HG02642 (cell line): ENCODE measurements around the gene NCKAP5.

Experiments
- ATAC-seq: cut with Tn5 transposase; IDR thresholded peaks from one replicate; pipeline ENCODE4 v1.9.1; 2021; ENCODE audit warnings: mild to moderate bottlenecking; ENCODE audit not compliant: unreplicated experiment, poor library complexity

NCKAP5 gene

DNA sequence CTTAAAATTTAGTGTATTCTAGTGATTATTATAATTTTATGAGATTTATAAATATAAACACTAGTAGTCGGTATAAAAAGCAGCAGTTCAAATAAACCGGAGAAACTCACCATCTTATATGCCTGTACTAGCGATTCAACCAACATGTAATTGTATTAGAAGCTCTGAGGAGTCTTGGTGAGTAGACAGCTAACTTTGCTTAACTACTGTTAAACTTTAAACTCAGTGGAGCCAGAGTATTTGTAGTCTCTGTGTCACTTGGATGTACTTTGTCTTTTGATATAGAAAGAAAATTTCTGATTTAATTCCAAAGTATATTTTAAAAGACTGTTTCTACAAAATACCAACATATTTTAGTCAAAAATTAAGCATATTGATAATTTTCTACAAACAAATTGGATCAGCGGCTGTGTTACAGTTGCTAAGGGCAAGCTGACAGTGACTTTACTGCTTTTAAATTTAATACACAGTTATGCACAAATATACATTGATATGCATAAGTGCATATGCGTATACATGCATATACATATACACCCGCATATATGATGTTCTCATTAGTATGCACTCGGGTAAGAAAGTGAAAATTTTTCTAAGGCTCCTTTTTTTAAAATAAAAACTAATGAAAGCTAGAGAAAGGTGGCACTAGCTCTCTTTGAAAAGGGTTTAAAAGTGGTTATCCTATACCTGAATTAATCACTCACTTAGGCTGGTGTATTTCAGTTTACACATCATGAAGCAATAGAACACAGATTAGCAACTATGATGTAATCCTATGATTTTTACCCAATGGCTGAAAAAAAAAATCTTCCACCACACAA, 374.5 kb downstream of the NCKAP5 start:
- no peak for ATAC-seq

DNA sequence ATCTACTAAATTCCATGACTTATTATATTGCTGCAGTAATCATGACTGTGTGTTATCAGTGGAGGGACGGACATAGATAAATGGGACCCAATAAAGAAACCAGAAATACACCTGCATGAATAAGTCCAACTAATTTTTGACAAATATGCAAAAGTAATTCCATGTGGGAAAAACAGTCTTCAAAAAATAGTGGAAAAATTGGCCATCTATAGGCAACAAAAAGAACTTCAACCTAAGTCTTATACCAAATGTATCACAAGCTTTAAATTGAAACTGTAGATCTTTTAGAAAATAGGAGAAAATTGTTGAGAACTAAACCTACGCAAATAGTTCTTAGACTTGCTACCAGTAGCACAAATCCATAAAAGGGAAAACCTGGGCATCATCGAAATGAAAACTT, 376.2 kb downstream of the NCKAP5 start:
- ATAC-seq, result no peak

DNA sequence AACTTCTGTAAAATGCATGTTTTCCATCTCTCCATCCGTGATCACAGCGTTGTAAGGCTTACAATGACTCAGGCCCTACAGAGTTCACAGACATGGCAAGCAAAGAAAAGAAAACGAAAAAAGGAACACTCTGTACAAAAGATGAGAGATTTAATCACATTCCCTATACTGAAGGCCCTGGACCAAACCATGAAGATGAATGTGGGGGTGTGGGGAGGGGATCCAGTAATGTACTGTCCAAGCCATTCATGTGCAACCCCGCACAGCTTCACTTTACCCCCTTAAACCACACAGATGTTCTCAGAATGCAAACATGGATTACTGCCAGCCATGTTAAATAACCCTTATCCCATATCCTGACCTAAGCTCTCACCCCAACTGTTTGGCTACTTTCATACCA, 391.1 kb downstream of the NCKAP5 start:
- no peak for ATAC-seq

DNA sequence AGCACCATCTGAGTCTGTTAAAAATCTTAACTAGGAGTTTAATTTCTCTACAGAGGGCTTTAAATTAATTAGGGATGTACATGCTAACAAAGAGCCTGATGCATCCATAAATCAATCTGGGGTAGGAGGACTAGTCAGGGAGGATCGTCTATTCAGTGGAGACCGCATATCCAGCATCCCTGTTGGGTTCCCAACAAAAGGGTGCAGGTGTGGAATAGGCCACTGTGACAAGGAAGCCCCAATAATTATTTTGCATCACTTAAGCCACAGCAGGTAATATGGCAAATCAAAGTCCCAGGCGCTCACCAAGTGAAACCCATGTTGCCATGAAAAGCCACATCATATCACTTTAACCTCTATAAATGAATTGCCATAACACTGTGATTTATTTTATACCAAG, 392.3 kb downstream of the NCKAP5 start:
- no peak for ATAC-seq

DNA sequence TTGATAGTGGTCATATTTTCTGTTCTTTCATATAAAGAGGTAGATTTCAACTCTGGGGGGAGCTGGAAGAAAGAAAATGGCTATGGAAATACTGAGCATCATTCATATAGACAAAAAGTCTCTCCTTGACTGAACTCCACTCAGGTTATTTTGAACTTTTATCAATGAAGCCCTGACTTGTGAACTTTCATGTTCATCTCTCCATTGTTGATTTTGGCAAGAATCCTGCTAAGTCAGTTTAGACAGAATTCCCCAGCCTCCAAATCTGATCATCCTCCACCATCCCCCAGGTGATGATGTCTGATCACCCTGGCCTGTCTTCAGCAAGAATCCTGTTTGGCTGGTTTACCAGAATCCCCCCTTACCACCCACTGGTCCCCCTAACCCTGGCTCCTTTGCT, 395.0 kb downstream of the NCKAP5 start:
- ATAC-seq, result no peak

DNA sequence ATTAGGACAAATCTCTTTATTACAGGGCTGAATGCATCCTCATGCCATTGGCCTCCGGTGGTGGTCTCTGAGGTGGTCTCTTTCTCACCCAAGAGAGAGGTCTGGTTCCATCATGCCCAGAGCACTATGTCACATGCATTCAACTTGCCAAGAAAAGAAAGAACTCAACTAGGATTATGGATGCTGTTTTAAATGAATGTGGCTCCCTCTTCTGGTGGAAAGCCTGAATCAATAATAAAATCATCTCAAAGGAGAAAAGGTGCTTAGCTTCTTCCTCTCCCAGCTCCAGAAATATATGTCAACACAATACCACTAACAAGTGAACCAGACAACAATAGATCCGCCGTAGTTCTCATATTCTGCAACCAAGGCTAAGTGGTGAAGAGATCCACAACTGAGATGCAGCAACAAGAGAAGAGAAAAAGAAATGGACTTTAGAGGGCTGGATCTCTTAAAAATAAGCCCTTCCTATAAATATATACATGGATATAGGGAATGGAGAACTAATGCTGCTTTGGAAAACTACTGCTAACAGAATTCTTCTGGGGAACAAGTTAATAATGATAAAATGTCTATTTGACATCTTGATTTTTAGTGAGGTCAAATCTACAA, 396.8 kb downstream of the NCKAP5 start:
- ATAC-seq, result no peak

DNA sequence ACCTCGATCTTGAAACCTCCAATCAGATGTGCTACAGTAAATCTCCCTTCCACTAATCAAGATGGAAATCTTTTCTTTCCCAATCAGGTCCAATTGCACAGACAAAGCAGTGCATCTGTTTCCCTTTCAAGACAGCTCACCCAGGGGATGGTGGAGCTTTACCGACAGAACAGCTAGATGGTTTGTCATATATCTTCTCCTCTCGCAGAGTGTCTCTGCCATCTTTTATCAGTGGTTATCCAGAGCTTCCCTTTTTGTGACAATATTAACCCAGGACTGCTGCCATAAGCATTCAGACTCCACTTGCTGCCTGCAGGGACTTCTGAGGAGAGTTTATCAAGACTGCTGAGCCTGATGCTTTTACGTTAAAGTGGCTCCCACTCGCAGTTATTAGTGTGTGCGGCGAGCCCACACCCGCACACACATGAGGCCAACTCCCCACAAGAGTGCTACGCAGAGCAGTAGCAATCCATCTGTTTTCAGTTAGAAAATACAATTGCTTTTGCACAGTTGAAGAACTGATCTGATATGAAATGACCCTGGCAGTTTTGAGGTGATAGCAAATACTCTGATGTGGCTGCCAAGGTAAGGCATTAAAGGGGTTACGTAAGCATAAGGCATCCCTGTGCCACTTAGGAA, 398.9 kb downstream of the NCKAP5 start:
- no peak for ATAC-seq

DNA sequence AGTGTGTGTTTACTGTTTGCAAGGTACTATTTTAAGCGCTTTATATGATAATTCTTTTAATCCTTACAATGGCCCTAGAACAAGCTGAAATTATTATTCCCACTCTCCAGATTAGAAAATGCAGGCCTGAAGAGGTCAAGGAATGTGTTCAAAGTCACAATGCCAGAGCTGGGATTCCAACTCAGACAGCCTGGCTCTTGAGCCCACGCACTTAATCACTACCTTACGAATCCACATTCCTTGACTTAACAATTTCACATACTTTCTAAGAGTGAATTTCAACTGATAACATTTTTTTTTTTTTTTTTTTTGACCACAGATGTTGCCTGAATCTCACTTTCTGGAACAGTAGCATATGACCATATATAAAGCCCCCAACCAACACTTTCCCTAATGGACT, 400.3 kb downstream of the NCKAP5 start:
- ATAC-seq, result no peak

DNA sequence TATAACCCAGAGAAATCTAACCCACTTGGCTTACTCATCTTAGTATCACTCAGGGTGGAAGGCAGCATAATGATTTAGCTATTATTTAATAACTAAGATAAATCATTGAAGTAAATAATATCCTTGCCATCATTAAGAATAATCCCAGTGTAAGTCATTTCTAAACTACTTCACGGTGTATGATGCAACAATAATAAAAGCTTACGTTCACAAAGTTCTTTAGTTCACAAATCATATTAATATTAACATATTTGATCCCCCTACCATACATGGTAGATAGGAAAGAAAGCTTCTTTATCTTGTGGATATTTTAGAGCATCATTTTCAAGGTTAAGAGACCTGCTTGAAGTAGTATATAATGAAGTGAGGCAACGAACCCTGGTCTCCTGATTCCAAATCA, 401.0 kb downstream of the NCKAP5 start:
- ATAC-seq, result no peak

DNA sequence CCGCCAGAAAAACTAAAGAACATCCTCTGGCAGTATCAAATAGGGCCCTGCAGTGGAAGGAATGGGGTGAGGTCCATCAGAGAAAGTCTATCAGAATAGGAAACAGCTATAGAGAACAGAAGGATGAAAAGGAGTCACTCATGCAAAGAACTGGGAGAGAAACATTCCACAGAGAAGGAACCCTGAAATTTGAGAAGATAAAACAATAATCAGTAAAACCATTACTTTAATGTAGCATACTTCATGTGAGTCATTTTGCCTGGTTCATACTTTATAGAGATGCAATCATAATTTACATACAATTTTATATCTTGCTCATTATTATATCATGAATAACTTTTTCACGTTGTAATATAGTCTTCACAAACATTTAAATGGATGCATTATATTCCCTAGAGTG, 402.2 kb downstream of the NCKAP5 start:
- no peak for ATAC-seq

DNA sequence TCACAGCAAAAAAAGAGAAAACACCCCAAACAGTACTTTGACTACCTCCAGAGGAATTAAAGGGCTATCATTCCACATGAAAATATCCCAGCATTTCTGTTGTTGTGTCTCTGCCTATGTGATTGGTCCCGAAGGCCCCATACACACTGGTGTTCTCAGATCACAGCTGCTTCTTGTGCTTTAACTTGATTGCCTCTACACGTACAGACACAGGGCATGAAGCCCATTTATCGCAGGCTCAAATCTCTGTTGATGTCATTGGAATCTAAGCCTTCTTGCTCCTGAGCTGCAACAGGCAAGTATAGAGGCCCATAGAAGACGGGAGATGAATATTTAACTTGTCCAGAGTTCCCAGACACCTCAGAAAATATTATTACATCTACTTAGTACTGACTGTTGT, 405.2 kb downstream of the NCKAP5 start:
- ATAC-seq, result no peak

DNA sequence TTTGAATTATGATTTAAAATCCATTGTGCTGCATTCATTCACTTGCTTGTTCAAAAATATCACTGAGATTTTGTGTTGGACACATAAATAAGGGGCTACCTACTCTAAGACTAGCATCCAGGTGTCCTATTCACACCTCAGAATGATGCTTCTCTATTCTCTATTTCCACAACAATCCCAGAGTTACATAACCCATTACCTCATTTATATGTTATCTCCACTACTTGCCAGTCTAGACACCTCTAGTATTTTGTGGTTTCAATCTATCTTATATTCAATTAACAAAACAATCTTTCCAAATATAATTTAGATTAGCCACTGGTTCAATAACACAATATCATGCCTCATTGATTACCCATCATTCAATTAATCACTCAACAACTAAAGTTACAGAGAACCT, 409.8 kb downstream of the NCKAP5 start:
- no peak for ATAC-seq

DNA sequence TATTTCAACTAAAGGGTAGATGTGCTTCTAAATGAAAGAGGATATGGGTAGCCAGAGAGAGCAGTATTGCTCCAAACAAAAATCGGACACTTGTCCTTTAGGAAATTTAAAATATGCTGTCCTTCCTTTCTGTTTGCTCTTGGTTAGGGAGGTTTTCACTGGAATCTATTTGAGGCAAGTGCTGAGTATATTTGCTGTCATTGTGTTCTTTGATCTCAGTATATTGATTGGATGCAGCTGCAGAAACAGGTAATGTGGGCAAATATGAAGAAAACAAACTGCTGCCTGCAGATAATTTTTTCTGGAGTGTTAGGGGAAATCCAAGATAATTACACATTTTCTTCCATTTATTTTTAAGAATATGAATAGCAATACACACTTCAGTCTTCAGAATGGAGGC, 410.2 kb downstream of the NCKAP5 start:
- ATAC-seq, result no peak

DNA sequence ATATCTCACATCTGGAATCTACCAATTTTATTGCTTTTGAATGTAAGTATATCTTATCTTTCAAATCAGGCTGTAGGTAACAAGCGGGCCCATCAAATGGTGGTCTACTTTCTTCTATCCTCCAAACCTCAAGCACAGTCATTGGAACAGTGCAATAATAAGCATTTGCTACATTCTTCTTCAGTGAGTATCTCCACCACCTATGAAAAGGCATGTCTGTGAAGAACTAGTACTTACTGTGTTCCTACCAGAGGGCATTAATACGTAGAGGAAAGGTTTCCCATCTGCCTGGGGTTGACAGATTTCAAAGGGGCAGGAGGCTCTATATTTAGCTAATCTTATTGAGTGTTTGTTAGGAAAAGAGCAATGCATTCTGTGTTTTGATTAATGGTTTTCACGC, 411.1 kb downstream of the NCKAP5 start:
- ATAC-seq, result no peak

DNA sequence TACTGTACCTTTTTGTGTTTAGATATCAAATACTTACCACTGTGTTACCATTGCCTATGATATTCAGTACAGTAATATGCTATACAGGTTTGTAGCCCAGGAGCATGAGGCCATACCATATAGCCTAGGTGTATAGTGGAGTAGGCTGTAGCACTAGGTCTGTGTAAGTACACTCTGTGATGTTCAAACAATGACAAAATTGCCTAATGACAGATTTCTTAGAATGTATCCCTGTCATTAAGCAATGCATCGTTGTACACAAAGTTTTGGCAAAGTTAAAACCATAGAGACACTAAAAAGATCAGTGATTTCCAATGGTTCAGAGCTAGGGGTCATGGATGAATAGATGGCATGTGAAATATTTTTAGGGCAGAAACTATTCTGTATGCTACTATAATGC, 415.5 kb downstream of the NCKAP5 start:
- ATAC-seq, result no peak

DNA sequence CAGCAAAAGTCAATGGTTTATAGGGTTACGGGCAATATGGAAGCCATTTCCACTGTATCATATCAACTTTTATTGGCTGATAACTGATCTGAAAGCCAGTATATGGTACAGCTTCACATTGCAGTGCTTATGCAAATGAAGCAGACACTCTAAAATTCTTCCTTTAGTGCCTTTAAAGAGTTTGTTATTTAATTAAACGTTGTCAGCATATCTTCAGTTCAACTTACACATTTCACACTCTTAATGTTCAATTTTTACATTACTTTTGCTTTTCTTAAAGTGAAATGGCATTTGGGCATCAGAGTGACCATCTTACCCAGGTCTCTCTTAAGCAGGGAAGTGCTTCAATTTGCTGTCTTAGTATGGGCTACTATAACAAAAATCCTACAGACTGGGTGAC, 420.1 kb downstream of the NCKAP5 start:
- no peak for ATAC-seq

DNA sequence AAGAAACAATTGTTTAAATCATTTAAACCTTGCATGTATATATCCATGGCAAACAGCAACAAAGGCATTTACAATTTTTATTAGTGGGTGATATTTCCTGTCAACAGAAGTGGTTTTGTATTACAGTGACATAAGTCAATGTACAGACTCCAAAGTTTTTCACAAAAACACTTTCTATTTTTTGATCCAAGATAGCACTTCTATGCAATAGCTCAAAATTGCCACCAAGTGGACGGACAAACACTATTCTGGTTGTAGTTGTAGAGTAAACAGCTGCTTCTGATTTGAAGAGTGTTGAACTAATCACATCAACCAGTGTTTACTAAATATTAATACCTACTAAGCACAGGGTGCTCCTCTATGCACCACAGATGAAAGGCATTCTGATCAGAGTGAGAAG, 421.4 kb downstream of the NCKAP5 start:
- no peak for ATAC-seq

DNA sequence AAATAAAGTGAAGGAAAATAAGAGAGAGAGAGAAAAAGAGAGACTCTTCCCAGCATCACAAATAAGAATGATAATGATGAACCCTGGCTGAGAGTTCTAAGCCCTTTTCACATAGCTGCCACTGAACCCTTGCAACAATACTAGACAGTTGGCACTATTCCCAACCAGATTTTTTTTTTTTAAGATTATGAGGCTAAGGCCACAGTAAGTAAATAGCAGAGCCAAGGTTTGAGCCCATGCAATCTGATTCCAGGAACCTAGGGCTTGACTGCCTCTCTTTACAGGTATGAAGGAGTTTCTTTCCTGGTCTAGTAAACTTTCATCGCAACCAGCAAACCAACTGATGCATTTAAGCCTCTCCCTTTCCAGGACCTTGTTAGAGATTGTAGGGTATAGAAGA, 424.6 kb downstream of the NCKAP5 start:
- no peak for ATAC-seq

DNA sequence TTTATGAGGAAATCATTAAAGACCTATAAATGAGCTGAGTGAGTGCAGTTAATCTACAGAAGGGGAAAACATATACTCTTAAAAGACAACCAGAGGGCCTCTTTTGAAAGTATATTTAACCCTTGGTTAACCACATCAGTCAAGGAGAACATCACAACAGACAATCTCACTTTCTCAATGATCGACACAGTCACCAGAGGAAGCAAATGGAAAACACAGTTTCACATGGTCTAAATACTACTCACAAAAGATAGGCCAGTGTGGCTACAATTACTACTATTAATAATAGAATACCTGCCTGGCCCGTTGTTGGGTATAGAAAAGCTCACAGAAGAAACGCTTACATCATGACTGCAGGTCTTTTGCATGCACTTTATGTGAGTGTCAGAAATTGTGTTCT, 426.2 kb downstream of the NCKAP5 start:
- ATAC-seq, result no peak

DNA sequence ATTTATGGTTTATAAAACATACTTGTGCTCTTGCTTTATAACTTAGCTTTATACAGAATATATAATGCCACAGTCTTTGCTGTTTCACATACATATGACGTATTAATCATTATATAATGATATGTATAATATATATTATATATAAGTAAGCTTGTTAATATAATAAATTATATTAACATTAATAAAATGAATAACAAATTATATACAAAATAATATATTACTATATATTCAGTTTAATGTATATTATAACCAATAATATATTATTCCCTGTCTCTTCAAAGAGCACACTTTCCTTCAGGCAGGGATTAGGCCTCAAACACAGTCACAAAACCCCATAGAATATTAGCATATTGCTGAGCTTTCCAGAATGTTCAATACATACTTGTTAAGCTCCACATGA, 427.6 kb downstream of the NCKAP5 start:
- ATAC-seq, result no peak

DNA sequence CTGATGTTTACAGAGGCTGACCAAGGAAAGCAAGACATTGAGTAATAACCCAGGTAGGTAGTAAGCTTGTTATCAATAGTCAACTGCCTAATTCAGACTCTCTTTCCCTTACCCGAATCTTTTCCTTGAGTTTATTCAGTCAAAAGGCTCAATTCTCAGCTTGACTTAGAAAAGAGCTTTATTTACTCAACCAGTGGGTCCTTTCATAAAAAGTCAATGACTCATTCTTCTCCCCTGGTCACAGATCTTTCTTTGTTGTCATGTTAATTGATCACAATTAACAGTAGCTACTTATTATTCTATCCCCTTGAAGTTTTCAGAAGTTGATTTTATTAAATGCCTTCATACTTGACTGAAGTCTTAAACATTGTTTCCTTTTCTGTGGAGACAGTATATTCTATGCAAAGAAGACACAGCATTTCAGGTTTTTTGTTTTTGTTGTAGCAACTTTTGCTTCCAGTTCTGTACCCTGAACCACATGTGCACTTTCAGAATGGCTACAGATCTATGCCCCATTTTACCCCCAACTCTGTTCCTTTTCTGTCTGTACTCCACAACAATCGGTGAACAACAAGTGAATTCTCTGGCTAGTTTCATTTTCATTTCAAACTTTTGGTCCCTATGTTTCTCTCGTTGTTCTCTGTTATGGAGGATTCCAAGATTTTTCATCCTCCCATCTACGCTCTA, 428.3 kb downstream of the NCKAP5 start:
- no peak for ATAC-seq
